Fibroblast of lung (primary cell): ENCODE data around the gene UBN1. TPM values are rescaled to one million over a fixed set of nuclear protein-coding genes. Genes with fewer than 3 reads are reported as not detected.

Experiments used
- DNase-seq, 2 donors: peaks; one replicate each; pipeline versions ENCODE4 v3.0.0 to v3.0.0-alpha.2; 2010; ENCODE audit warnings: low read depth in 2 of 2
- H2AFZ ChIP-seq: 2 replicates; pipeline ENCODE4 v1.5.1; 2012; ENCODE audit warnings: low read length, control low read depth, inconsistent platforms
- H3K27ac ChIP-seq: 2 replicates; pipeline ENCODE4 v1.5.1; 2011; ENCODE audit warnings: low read length, control low read depth; ENCODE audit not compliant: insufficient read depth
- H3K27me3 ChIP-seq: 2 replicates; pipeline ENCODE4 v1.5.1; 2011; ENCODE audit warnings: mild to moderate bottlenecking, low read length; ENCODE audit not compliant: control insufficient read depth, insufficient read depth
- H3K36me3 ChIP-seq: 2 replicates; pipeline ENCODE4 v1.5.1; 2011; ENCODE audit warnings: low read length; ENCODE audit not compliant: control insufficient read depth, insufficient read depth
- H3K4me1 ChIP-seq: 2 replicates; pipeline ENCODE4 v1.5.1; 2011; ENCODE audit warnings: low read length; ENCODE audit not compliant: control insufficient read depth, insufficient read depth; ENCODE audit errors: extremely low read depth
- H3K4me2 ChIP-seq: 2 replicates; pipeline ENCODE4 v1.5.1; 2011; ENCODE audit warnings: low read length, control low read depth; ENCODE audit not compliant: insufficient read depth; ENCODE audit errors: extremely low read depth
- H3K4me3 ChIP-seq, 4 experiments: fragments of 200-600 bp in 1 of 4; sonication (generic) in 1 of 4; replicated peaks in 1 of 4; 2 replicates each; pipeline ENCODE4 v1.5.1; 2011 to 2016; ENCODE audit warnings: low read length in 4 of 4, low read depth in 3 of 4, mild to moderate bottlenecking in 3 of 4, control low read depth in 2 of 4, inconsistent platforms in 1 of 4, mixed read lengths in 1 of 4; ENCODE audit not compliant: insufficient read depth in 1 of 4; ENCODE audit errors: control extremely low read depth in 1 of 4
- H3K79me2 ChIP-seq: 2 replicates; pipeline ENCODE4 v1.5.1; 2012; ENCODE audit warnings: mild to moderate bottlenecking, low read length, inconsistent platforms; ENCODE audit not compliant: control insufficient read depth, insufficient read depth
- H3K9ac ChIP-seq: 2 replicates; pipeline ENCODE4 v1.5.1; 2011; ENCODE audit warnings: mild to moderate bottlenecking, low read length, control low read depth; ENCODE audit not compliant: insufficient read depth
- H3K9me3 ChIP-seq: 2 replicates; pipeline ENCODE4 v1.5.1; 2012; ENCODE audit warnings: low read depth, low read length; ENCODE audit not compliant: control insufficient read depth, insufficient read depth
- H4K20me1 ChIP-seq: 2 replicates; pipeline ENCODE4 v1.5.1; 2011; ENCODE audit warnings: low read length; ENCODE audit not compliant: control insufficient read depth, insufficient read depth; ENCODE audit errors: extremely low read depth
- CTCF ChIP-seq, 2 donors: IDR thresholded peaks in 1 of 2; conservative IDR thresholded peaks in 1 of 2; 1 replicate in 1 of 2; 2 replicates in 1 of 2; pipeline ENCODE4 v1.5.1; 2011 to 2012; ENCODE audit warnings: low read length in 2 of 2, control low read depth in 1 of 2, inconsistent platforms in 1 of 2, low read depth in 1 of 2, mild to moderate bottlenecking in 1 of 2
- EZH2 ChIP-seq: IDR thresholded peaks from 2 replicates; pipeline ENCODE4 v1.5.1; 2012; ENCODE audit warnings: low read length, control low read depth, mild to moderate bottlenecking; ENCODE audit errors: missing control alignments
- polyA plus RNA-seq, 2 donors: library from polyadenylated mRNA; depleted of rRNA in 1 of 2; stranded (reverse) in 1 of 2; unstranded in 1 of 2; fragments of >200 nt; gene quantifications; 2 replicates each; pipeline ENCODE4 v1.2.1, GENCODE V29; 2011 to 2012; ENCODE audit warnings: missing spikeins in 1 of 2
- total RNA-seq: library from RNA; depleted of rRNA; stranded (reverse); fragments of >200 nt; gene quantifications from 2 replicates; pipeline ENCODE4 v1.2.1, GENCODE V29; 2014

UBN1 gene
- total and polyA plus RNA-seq, 2 donors (not counting 1 experiment from before 2014, with no cell fraction given), result 13.6 to 21.1 TPM

- no peak for DNase-seq
- no peaks in the 10 kb centered on the region for H4K20me1 ChIP-seq
- H3K4me3 ChIP-seq, result no peak overlapping the region
- H3K36me3 ChIP-seq, result peaks cover 4% of the 10 kb centered on the region
- H3K9ac ChIP-seq, result no peak overlapping the region
- no peak overlapping the region for H2AFZ ChIP-seq
- no peak overlapping the region for H3K4me2 ChIP-seq
- H3K27ac ChIP-seq, result no peak overlapping the region
- no peaks in the 10 kb centered on the region for H3K27me3 ChIP-seq
- no peaks in the 10 kb centered on the region for H3K9me3 ChIP-seq
- H3K4me1 ChIP-seq, result no peaks in the 10 kb centered on the region
- H3K79me2 ChIP-seq, result peaks cover 34% of the 10 kb centered on the region
- TF ChIP-seq EZH2 (no peak), CTCF (conservative IDR thresholded peaks at IDR 0.05 in 1 of 2, IDR thresholded peaks at IDR 0.05 in 1 of 2; ENCODE audit: low read depth in 1 of 2, low read length in 2 of 2) (no peak)
These were observed 15.4 kb downstream of the UBN1 start for GRCh38 chr16:4862639-4863038.

- Histone ChIP-seq H4K20me1 (no peaks in the 10 kb centered on the region), H2AFZ (no peak overlapping the region), H3K27me3 (no peaks in the 10 kb centered on the region), H3K27ac (no peak overlapping the region), H3K9ac (no peak overlapping the region), H3K79me2 (peaks cover 49% of the 10 kb centered on the region), H3K4me2 (no peak overlapping the region), H3K4me1 (no peaks in the 10 kb centered on the region), H3K4me3 (no peak overlapping the region), H3K9me3 (no peaks in the 10 kb centered on the region), H3K36me3 (peaks cover 3% of the 10 kb centered on the region)
- no peak for TF ChIP-seq CTCF (conservative IDR thresholded peaks at IDR 0.05 in 1 of 2, IDR thresholded peaks at IDR 0.05 in 1 of 2; ENCODE audit: low read depth in 1 of 2, low read length in 2 of 2)
- TF ChIP-seq EZH2, result no peak
- DNase-seq, result no peak
These were observed 17.4 kb downstream of the UBN1 start for GRCh38 chr16:4864728-4865127.

- no peaks in the 10 kb centered on the region for H3K4me1 ChIP-seq
- no peak for DNase-seq
- H3K79me2 ChIP-seq, result peaks cover 49% of the 10 kb centered on the region
- no peak overlapping the region for H3K27ac ChIP-seq
- no peaks in the 10 kb centered on the region for H3K27me3 ChIP-seq
- H3K9ac ChIP-seq, result no peak overlapping the region
- no peak overlapping the region for H3K4me3 ChIP-seq
- no peak overlapping the region for H2AFZ ChIP-seq
- no peak for TF ChIP-seq EZH2
- TF ChIP-seq CTCF (conservative IDR thresholded peaks at IDR 0.05 in 1 of 2, IDR thresholded peaks at IDR 0.05 in 1 of 2; ENCODE audit: low read depth in 1 of 2, low read length in 2 of 2), result no peak
- H3K36me3 ChIP-seq, result peaks cover 5% of the 10 kb centered on the region
- no peaks in the 10 kb centered on the region for H3K9me3 ChIP-seq
- H4K20me1 ChIP-seq, result no peaks in the 10 kb centered on the region
- H3K4me2 ChIP-seq, result no peak overlapping the region
These were observed 18.1 kb downstream of the UBN1 start for GRCh38 chr16:4865231-4865860.
